ENCODE data around the gene DAB2.
A peak's percentile ranks its signal among the peaks of the same experiment; 100 is the strongest.

The DAB2 gene

DNA sequence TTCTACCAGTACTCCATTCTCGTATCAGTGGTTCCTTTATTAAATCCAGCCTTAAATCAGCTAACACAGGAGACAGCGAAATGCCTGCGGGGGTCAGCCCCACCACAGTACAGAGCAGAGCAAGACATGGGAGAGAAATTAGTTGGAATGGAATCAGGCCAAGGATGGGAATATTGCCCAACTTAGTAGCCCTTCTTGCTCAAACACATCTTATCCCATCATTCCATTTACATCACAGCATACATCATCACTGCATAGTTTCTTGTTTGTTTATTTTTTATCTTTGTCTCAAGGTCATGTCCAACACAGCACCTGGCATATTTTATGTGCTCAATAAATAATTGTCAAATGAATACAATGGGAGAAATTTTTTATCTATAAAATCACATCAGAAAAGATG, 34.3 kb upstream of the DAB2 start:
- intact Hi-C loops (cut with micrococcal nuclease), result no loop called here
- Mint-ChIP-seq H3K27me3 (peaks cover 1% of the 10 kb centered on the region), H3K9me3 (peaks cover 11% of the 10 kb centered on the region), H3K27ac (peak overlapping the region; percentile 23), H3K4me1 (ENCODE audit: low read depth) (peaks cover 68% of the 10 kb centered on the region), H3K36me3 (ENCODE audit: low read depth) (no peaks in the 10 kb centered on the region), H3K4me3 (no peak overlapping the region)

- H3K36me3 Mint-ChIP-seq (ENCODE audit: low read depth), result no peaks in the 10 kb centered on the region
- intact Hi-C loops (cut with micrococcal nuclease), result no loop called here
Measured at GRCh38 chr5:39455645-39456044, 30.9 kb upstream of the DAB2 start.

DNA sequence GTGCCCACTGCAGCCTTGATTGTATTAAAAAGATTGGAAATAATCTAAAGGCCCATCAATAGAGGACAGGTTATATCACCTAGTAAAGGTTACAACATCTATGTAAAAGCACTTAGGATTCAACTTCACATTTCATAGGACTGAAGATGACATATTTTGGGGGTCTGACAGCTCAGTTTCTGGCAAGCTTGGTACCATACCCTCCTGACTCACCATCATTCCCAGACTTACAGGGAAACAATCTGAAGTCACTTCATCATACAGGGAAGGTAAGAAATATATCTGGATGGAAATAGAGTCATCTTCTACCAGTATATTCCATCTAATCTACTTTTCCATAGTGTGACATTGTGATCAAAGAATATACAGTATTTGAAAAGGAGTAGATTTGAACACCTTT, 28.8 kb upstream of the DAB2 start:
- Mint-ChIP-seq H3K27ac (no peak overlapping the region), H3K4me3 (no peak overlapping the region), H3K36me3 (ENCODE audit: low read depth) (no peaks in the 10 kb centered on the region), H3K9me3 (peaks cover 11% of the 10 kb centered on the region), H3K4me1 (ENCODE audit: low read depth) (peaks cover 29% of the 10 kb centered on the region), H3K27me3 (peaks cover 1% of the 10 kb centered on the region)
- intact Hi-C loops (cut with micrococcal nuclease), result no loop called here

More at GRCh38 chr5:39455645-39456044, 30.9 kb upstream of the DAB2 start:
- Mint-ChIP-seq H3K9me3 (peaks cover 11% of the 10 kb centered on the region), H3K4me3 (no peak overlapping the region), H3K27ac (peak overlapping the region; percentile 64), H3K27me3 (peaks cover 1% of the 10 kb centered on the region), H3K4me1 (ENCODE audit: low read depth) (peaks cover 46% of the 10 kb centered on the region)

DNA sequence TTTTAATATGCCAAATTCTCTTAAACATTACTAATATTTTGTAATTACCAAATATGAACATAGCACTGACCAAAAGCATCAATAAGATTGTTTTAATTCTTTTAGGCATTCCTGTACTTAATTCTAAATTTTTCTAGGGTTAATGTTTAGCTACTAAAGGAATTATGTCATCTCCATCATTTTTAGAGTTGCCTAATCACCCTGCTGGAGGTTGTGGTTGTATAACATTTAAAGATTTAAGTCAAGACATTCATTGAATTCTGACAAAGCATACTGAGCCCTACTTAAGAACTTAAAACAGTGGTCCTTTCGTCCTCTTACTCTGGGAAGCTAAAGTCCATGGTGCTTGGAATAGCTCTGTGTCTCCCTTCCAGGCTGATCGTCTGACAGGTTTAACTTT, 28.1 kb upstream of the DAB2 start:
- peaks cover 5% of the 10 kb centered on the region for H3K9me3 Mint-ChIP-seq
- H3K27me3 Mint-ChIP-seq, result peaks cover 1% of the 10 kb centered on the region
- peaks cover 22% of the 10 kb centered on the region for H3K4me1 Mint-ChIP-seq (ENCODE audit: low read depth)
- H3K36me3 Mint-ChIP-seq (ENCODE audit: low read depth), result no peaks in the 10 kb centered on the region
- H3K4me3 Mint-ChIP-seq, result no peak overlapping the region
- intact Hi-C loops (cut with micrococcal nuclease), result no loop called here
- H3K27ac Mint-ChIP-seq, result no peak overlapping the region

DNA sequence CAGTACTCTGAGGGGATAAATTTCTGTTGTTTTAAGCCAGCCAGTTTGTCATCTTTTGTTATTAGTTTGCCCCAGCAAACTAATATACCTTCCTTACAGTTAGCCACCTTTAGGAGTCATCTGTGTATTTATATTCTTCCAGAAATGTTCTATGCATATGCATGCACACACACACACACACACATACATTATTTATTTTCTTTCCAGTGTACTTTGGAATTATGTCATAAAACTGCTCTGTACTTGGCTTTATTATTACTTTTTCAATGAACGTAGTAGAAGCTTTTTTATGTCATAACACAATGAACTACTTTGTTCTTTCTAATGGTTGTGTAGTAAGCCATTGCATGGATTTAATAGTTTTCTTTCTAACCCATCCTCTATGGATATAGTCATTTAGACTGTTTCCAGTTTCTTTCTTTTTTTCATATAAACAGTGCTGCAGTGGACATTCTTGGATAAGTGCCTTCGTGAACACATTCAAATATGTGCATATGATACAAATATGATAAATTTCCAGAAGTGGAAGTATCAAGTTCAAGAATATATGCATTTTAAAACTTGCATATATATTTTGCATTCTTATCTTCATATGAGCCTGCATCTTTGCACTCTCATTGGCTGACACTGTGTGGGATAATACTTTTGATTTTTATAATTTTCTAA, 26.6 kb upstream of the DAB2 start:
- Mint-ChIP-seq H3K27ac (no peak overlapping the region), H3K36me3 (ENCODE audit: low read depth) (no peaks in the 10 kb centered on the region), H3K4me1 (ENCODE audit: low read depth) (peaks cover 18% of the 10 kb centered on the region), H3K4me3 (no peak overlapping the region), H3K27me3 (no peaks in the 10 kb centered on the region), H3K9me3 (no peaks in the 10 kb centered on the region)
- intact Hi-C loops (cut with micrococcal nuclease), result no loop called here

DNA sequence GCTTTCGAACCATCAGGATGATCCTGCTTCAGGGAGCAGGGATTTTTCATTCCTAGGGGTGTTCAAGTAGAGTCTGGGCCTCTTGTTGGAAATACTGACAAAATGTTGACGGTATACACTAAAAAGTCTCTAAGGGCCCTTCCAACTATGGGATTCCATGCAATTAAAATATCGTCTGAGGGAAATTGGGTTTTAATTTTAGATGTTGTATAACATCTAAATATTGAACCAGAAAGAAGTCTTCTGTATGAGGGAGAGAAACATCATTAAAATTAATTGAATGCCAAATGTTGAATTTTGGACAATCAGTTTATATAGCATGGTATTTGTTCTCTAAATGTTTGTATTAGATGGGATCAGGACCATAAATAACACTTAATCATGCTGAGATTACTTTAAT, 25.7 kb upstream of the DAB2 start:
- Mint-ChIP-seq H3K27me3 (no peaks in the 10 kb centered on the region), H3K27ac (no peak overlapping the region), H3K4me3 (no peak overlapping the region), H3K4me1 (ENCODE audit: low read depth) (peaks cover 17% of the 10 kb centered on the region), H3K9me3 (no peaks in the 10 kb centered on the region), H3K36me3 (ENCODE audit: low read depth) (no peaks in the 10 kb centered on the region)
- intact Hi-C loops (cut with micrococcal nuclease), result no loop called here

GRCh38 chr5:39449591-39449990, 24.8 kb upstream of the DAB2 start:
- no peak overlapping the region for H3K4me3 Mint-ChIP-seq
- intact Hi-C loops (cut with micrococcal nuclease), result no loop called here
- no peaks in the 10 kb centered on the region for H3K9me3 Mint-ChIP-seq
- no peaks in the 10 kb centered on the region for H3K36me3 Mint-ChIP-seq (ENCODE audit: low read depth)
- H3K27me3 Mint-ChIP-seq, result no peaks in the 10 kb centered on the region
- no peak overlapping the region for H3K27ac Mint-ChIP-seq
- peaks cover 16% of the 10 kb centered on the region for H3K4me1 Mint-ChIP-seq (ENCODE audit: low read depth)

GRCh38 chr5:39448506-39449128, 23.8 kb upstream of the DAB2 start:
- intact Hi-C loops (cut with micrococcal nuclease), result no loop called here

DNA sequence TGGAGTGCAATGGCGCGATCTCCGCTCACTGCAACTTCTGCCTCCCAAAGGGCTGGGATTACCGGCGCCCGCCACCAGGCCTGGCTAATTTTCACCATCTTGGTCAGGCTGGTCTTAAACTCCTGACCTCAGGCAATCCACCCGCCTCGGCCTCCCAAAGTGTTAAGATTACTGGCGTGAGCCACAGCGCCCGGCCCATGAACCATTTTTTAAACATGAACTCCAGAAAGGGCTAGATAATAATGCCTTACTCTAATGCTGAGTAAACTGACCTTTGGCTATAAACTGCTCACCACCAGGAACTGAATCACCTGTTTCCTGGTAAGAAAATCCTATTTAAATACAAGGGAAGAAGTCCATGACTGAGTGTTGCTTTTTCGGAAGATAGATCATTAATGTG, 23.2 kb upstream of the DAB2 start:
- Mint-ChIP-seq H3K4me1 (ENCODE audit: low read depth) (peaks cover 16% of the 10 kb centered on the region), H3K27ac (no peak overlapping the region), H3K9me3 (no peaks in the 10 kb centered on the region), H3K36me3 (ENCODE audit: low read depth) (no peaks in the 10 kb centered on the region), H3K4me3 (no peak overlapping the region), H3K27me3 (no peaks in the 10 kb centered on the region)
- intact Hi-C loops (cut with micrococcal nuclease), result no loop called here

More at GRCh38 chr5:39448506-39449128, 23.8 kb upstream of the DAB2 start:
- Mint-ChIP-seq H3K9me3 (no peaks in the 10 kb centered on the region), H3K4me3 (no peak overlapping the region), H3K27me3 (no peaks in the 10 kb centered on the region), H3K36me3 (ENCODE audit: low read depth) (no peaks in the 10 kb centered on the region), H3K4me1 (ENCODE audit: low read depth) (peaks cover 16% of the 10 kb centered on the region), H3K27ac (no peak overlapping the region)

GRCh38 chr5:39447059-39447458, 22.3 kb upstream of the DAB2 start:
- Mint-ChIP-seq H3K4me1 (ENCODE audit: low read depth) (peaks cover 22% of the 10 kb centered on the region), H3K36me3 (ENCODE audit: low read depth) (no peaks in the 10 kb centered on the region), H3K27ac (no peak overlapping the region), H3K9me3 (no peaks in the 10 kb centered on the region), H3K27me3 (no peaks in the 10 kb centered on the region), H3K4me3 (no peak overlapping the region)
- intact Hi-C loops (cut with micrococcal nuclease), result no loop called here

DNA sequence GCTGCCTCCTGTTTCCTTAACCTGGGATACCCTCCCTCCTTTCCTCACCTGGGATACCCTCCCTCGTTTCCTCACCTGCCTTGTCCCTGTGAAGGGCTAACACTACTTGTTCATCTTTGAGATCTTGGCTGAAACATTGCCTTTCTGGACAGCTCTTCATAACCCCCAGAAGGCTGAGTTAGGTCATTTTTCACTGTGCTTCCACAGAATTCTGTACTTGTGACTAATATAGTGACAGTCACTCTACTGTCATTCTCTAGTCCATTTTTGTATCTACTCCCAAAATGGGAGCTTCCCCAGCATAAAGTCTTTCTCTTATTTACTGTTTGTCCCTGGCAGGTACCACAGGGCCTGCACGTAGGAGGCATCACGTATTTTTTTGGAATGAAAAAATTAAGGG, 21.5 kb upstream of the DAB2 start:
- peak overlapping the region; percentile 73 for H3K27ac Mint-ChIP-seq
- intact Hi-C loops (cut with micrococcal nuclease), result no loop called here
- no peaks in the 10 kb centered on the region for H3K27me3 Mint-ChIP-seq
- peaks cover 25% of the 10 kb centered on the region for H3K4me1 Mint-ChIP-seq (ENCODE audit: low read depth)
- H3K9me3 Mint-ChIP-seq, result no peaks in the 10 kb centered on the region
- no peaks in the 10 kb centered on the region for H3K36me3 Mint-ChIP-seq (ENCODE audit: low read depth)
- H3K4me3 Mint-ChIP-seq, result no peak overlapping the region

DNA sequence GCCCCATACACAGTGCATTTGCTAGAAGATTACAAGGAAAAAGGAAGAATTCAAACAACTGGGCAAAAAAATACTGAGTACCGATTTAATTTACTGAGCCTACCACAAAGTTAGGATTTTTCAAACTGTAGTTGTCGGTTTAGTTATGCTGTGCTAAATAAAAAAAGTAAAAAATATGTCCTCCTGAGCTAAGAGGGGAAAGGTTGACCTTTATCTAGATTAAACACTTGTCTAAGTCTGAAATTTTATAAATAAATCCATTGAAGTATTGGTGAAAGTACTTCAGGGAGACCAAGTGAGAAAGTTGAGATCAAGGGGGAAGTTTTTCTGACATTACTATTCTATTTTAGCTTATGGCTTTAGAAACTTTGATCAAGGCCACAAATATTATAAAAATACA, 19.1 kb upstream of the DAB2 start:
- Mint-ChIP-seq H3K27me3 (no peaks in the 10 kb centered on the region), H3K4me3 (no peak overlapping the region), H3K9me3 (no peaks in the 10 kb centered on the region), H3K4me1 (ENCODE audit: low read depth) (peaks cover 29% of the 10 kb centered on the region), H3K27ac (no peak overlapping the region), H3K36me3 (ENCODE audit: low read depth) (no peaks in the 10 kb centered on the region)
- intact Hi-C loops (cut with micrococcal nuclease), result no loop called here

GRCh38 chr5:39442991-39443390, 18.2 kb upstream of the DAB2 start:
- H3K36me3 Mint-ChIP-seq (ENCODE audit: low read depth), result no peaks in the 10 kb centered on the region
- H3K27me3 Mint-ChIP-seq, result no peaks in the 10 kb centered on the region
- peaks cover 29% of the 10 kb centered on the region for H3K4me1 Mint-ChIP-seq (ENCODE audit: low read depth)
- intact Hi-C loops (cut with micrococcal nuclease), result no loop called here
- peaks cover 6% of the 10 kb centered on the region for H3K9me3 Mint-ChIP-seq
- H3K27ac Mint-ChIP-seq, result no peak overlapping the region
- no peak overlapping the region for H3K4me3 Mint-ChIP-seq

DNA sequence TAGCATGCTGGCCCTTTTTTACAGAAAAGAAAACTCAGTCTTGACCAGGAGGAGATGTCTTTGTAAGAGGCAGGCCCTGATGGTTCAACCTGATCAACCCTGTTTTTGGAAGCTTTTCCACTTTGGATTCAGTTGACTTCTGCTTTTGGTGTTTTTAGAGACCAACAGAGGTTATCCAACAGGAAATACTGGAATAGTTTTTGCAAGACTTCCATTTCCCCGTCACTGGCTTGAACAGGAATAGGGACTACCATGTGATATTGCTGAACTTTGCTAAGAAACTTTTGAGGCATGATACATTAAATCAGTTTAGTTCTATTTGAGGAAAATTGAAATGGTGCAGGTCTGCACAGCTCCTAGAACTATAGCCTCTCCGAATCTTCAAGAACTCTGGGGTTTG, 17.1 kb upstream of the DAB2 start:
- Mint-ChIP-seq H3K4me1 (ENCODE audit: low read depth) (peaks cover 32% of the 10 kb centered on the region), H3K9me3 (peaks cover 7% of the 10 kb centered on the region), H3K36me3 (ENCODE audit: low read depth) (no peaks in the 10 kb centered on the region), H3K4me3 (no peak overlapping the region), H3K27ac (no peak overlapping the region), H3K27me3 (no peaks in the 10 kb centered on the region)
- intact Hi-C loops (cut with micrococcal nuclease), result no loop called here

Measured in dendritic cell treated with granulocyte-macrophage colony-stimulating factor and Interleukin-4, amounts not matched to agents 40 ng/mL and 50 ng/mL, for 4 days (primary cell).